Measurements from ENCODE around the gene PTPRG.

Gene PTPRG

DNA sequence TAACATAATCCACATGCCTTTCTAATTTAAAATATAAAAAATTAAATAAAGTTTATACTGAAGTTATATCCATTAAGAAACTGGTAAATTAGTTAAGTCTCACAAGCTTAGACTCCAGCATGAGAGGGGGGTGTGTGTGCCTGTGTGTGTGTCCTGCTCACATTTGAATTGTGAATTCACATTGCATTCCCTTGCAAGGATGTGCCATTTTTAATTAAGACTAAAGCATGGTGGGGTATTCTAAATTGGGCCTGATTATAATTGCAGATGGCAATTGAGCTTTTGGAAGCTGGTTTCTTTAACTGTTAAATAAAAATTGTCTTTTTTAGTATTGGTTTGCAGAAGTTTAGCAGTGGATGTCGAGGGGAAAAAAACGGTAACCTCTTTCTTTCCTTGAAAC is 56.9 kb downstream of the PTPRG start:
- DNase-seq (ENCODE audit: low spot score) = no peak

DNA sequence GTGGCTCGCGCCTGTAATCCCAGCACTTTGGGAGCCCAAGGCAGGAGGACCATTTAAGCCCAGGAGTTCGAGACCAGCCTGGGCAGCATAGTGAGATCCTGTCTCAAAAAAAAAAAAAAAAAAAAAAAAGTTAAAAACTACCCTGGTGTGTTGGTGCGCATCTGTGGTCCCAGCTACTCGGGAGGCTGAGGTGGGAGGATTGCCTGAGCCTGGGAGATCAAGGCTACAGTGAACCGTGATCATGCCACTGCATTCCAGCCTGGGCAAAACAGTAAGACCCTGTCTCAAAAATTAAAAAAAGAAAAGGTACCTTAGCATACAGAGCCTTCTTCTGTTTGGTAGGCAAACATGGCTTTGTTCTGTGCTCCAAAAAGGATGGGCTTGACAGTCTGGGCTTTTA is 57.5 kb downstream of the PTPRG start:
- no peak for DNase-seq (ENCODE audit: low spot score)

DNA sequence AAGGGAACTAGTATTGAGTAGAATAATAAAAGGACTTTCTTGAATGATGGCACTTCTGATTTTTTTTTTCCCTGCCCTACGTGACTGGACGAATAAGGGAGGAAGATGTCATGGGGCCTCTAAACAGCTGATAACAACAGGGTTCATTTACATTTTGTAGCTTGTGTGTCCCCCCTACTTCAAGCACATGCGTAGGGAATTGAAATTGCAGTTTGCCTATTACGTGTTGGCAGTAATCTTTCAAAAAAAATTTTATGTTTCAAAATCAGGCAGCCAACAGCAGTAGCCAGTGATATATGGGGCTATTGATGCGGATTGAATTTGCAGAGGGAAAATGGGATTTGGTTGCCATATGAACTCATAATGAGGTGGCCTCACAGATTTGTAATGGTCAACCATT is 58.7 kb downstream of the PTPRG start:
- DNase-seq (ENCODE audit: low spot score) = no peak

DNA sequence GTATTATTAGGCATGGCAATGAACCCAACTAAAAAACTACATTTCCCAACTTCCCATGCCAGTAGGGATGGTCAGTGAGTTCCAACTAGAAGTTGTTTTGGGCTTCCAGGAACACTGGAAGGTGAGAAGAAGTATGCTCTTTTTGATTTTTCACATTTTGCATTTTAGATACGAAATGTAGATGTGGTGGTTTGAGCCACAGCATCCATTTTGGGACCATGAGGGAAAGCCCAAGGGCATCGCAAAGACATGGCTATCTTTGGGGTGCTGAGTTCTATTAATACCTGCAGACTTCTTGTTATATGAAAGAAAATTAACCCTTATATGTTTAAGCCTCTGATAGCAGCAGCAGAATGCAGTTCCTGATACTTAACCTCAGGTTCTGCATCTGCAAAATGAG is 62.9 kb downstream of the PTPRG start:
- DNase-seq (ENCODE audit: low spot score) = no peak

- no peak for DNase-seq (ENCODE audit: low spot score)
These were observed 64.1 kb downstream of the PTPRG start for GRCh38 chr3:61625429-61625828.

DNA sequence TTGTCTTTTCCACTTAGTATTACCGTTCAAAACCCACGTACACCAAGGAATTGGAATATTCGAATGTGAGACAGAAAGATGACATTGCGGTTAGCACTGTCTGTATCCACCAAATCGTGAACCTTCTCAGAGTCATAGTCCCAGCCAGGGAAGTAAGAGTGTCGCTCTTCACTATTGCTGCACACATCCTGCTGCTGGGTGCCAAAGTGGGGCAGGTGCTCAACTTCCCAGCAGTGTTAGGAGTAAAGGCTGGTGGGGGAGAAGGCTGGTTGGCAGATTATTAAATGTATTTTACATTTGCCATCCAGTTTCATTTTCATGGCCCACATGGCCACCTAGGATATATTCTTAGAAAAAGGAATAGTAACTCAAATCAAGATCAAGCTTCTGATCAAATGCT is 65.1 kb downstream of the PTPRG start:
- no peak for DNase-seq (ENCODE audit: low spot score)

- no peak for DNase-seq (ENCODE audit: low spot score)
These were observed 66.4 kb downstream of the PTPRG start for GRCh38 chr3:61627768-61628185.

GRCh38 chr3:61628636-61629035 is 67.3 kb downstream of the PTPRG start:
- no peak for DNase-seq (ENCODE audit: low spot score)

DNA sequence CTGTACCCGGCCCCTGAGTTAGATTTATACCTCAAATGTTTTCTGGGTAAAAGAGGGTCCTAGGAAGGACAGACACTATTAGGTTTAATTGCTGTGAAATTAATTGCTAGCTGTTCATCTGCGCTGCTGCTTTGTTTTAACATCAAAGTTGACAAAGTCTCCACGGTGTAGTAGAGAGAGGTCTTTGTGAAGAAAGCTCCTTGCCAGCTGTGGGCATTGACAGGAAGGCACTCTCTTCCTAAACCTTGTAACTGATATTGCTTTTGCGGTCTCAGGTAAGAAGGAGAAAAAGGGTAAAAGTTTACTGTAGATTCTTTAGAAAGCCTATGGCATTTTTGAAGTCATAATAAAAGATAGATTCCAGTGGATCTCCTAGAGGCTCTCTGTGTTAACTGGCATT is 68.1 kb downstream of the PTPRG start:
- no peak for DNase-seq (ENCODE audit: low spot score)

DNA sequence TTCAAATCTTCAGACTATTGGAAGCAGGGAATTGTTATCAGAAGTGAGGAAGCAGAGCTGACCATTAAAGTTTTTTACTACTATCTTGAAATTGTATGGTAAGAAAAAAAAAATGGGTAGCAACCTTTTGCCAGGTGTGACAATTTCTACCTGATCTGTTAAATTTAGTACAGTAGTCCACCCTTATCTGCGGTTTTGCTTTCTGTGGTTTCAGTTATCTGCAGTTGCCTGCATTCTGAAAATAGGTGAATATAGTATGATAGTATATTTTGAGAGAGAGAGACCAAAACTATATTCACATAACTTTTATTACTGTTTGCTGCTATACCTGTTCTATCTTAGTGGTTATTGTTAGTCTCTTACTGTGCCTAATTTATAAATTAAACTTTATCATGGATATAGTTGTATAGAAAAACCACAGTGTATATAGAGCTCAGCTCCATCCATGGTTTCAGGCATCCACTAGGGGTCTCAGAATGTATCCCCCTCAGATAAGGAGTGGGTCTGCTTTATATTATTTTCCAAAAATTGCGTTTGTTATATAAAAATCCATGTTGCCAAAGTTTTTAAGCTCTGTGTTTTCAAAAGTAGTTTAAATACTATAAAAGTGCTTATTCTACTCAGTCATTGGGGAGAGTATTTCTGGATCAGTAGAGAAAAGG is 69.9 kb downstream of the PTPRG start:
- DNase-seq (ENCODE audit: low spot score) = no peak

DNA sequence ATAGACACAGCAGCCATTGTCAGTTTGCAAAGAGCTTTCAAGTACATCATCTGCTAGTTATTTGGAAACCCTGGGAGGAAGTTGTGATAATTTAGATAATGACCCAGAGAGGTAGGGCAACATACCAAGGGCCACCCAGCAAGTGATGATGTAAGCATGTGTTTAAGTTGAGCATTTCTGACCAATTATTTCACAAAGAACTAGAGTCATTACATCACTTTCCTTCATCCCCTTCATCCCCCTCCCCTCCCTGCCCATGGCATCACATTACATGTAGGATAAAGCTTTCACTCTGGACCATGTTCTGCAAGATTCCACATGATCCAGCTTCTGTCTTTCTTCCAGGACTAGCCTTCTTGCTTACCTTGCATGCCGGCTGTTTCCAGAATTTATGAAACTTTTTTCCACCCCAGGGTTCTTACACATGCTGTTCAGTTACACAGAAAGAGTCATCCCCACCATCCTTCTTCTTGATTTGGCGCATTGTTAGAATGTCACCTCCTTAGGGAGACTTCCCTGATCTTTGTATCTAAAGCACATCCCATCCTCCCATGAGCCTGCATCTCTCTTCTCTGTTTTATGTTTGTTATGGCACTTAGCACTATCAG is 71.3 kb downstream of the PTPRG start:
- no peak for DNase-seq (ENCODE audit: low spot score)

DNA sequence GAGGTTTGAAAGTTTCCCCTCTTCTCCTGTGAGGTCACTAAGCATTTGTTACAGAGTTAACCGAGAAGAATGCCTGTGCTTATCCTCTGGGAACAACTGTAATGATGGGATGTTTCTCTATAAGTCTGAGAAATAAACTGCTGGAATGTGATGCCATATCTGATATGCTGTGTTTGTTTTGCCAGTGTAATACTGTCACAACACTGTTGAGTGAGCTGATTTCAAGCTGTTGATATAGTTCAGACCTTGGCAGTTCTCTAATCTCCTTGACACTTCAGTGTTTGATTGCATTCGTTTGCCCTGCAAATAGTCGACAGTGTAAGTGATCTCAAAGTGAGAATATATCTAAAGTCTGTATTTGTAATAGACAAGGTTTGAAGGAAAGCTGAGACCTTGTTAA is 73.3 kb downstream of the PTPRG start:
- no peak for DNase-seq (ENCODE audit: low spot score)

DNA sequence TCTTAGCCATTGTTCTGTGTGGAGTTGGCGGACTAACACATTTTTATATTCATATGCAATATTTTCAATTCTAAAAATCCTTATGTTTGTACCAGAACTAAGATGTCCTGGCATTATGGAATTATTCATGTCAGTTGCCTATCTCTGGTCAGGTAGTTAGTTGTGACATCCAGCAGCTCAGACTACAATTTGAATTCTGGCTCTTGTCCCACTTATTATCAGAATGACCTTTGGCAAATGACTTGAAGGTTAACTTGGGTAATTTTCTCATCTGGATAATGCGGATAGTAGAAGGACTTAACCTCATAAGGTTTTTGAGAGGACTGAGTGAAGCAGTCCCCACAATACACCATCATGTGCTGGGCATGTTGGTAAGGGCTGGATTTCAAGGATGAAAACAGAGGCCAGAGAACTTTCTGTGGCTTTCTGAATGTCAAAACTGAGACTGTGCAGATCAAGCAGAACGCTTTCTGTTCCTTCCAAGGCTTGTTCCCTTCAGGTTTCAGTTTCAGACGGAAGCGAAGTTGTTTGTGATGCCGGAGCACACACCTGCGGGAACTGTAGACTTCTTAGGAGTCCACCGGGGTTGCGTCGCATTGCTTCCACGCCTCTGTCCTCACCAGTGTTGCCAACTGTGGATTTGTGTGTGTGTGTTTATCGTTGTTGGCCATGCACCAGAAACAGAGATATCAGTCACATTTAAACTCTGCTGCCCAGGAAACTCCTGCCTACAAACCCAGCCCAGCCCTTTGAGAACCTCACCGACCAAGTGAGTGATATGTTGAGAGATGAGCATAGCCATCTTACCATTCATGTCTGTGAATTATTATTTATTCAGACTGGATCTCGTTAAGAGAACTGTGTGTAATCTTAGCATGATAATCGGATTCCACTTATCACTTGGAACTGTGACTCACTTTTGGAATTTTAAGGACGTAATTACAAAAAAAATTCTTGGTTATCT is 76.0 kb downstream of the PTPRG start:
- no peak for DNase-seq (ENCODE audit: low spot score)

- no peak for DNase-seq (ENCODE audit: low spot score)
These were observed 77.4 kb downstream of the PTPRG start for GRCh38 chr3:61638741-61639140.

GRCh38 chr3:61639991-61640390 is 78.6 kb downstream of the PTPRG start:
- no peak for DNase-seq (ENCODE audit: low spot score)

GRCh38 chr3:61645148-61645547 is 83.8 kb downstream of the PTPRG start:
- DNase-seq (ENCODE audit: low spot score) = no peak

- no peak for DNase-seq (ENCODE audit: low spot score)
These were observed 85.0 kb downstream of the PTPRG start for GRCh38 chr3:61646360-61646759.

- DNase-seq (ENCODE audit: low spot score) = no peak
These were observed 85.6 kb downstream of the PTPRG start for GRCh38 chr3:61646851-61647525.

- no peak for DNase-seq (ENCODE audit: low spot score)
These were observed 87.1 kb downstream of the PTPRG start for GRCh38 chr3:61648481-61648880.

GRCh38 chr3:61649381-61650170 is 88.2 kb downstream of the PTPRG start:
- DNase-seq (ENCODE audit: low spot score) = no peak

DNA sequence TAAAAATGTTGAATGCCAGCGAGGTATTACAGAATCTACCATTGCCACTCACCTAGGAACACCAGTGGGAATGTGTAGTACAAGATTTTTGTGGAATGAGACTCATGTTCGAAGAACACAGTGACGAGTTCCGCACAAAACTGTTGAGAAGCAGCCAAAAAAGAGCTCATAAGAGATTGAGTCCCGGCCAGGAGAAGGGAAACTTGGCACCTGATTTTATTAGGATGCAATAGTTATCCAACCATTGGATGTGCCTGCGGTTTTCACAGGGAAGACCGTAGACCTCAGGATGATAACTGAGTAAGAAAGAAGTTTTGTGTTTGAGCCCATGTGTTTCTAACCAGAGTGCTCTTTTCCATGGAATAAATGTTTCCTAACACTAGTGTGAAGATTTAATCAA is 88.9 kb downstream of the PTPRG start:
- DNase-seq (ENCODE audit: low spot score) = no peak

Measured in activated CD4-positive, alpha-beta T cell treated with anti-CD3 and anti-CD28 coated beads, Interleukin-2, Interleukin-4, amounts not matched to agents 100 ng/mL and 50 ng/mL, durations not matched to agents 16 hours and 8 hours (primary cell).